ENCODE data around the gene ABCA1.
"Not testable (repeated sequence)": the region's sequence is repeated elsewhere in the genome, so short reads cannot be mapped to it uniquely, and the experiment has no call there.

ABCA1 gene

GRCh38 chr9:104855807-104856206, 72.1 kb downstream of the ABCA1 start:
- H2BK12ac ChIP-seq (ENCODE audit: low read length): no peak overlapping the region
- H4K12ac ChIP-seq (ENCODE audit: low read depth, low read length): no peak overlapping the region
- no peak overlapping the region for H3K27ac ChIP-seq (ENCODE audit: low read depth, low read length)
- no peaks in the 10 kb centered on the region for H3K36me3 ChIP-seq (ENCODE audit: control insufficient read depth in 1 of 2, insufficient read depth in 2 of 2, low read length in 2 of 2)
- DNase-seq: no peak
- H3K23ac ChIP-seq (ENCODE audit: low read length): no peak overlapping the region
- no peaks in the 10 kb centered on the region for H3K79me1 ChIP-seq (ENCODE audit: low read length)
- H3K27me3 ChIP-seq (ENCODE audit: insufficient read depth, low read length): no peaks in the 10 kb centered on the region
- no peak overlapping the region for H2BK120ac ChIP-seq (ENCODE audit: insufficient read depth, low read length, poor library complexity)
- no peak overlapping the region for H2BK5ac ChIP-seq (ENCODE audit: low read depth, low read length, poor library complexity)
- H4K91ac ChIP-seq (ENCODE audit: low read depth, low read length): no peak overlapping the region
- H3K18ac ChIP-seq (ENCODE audit: low read length): no peak overlapping the region
- H3K9ac ChIP-seq (ENCODE audit: low read length): no peak overlapping the region
- no peak overlapping the region for H2AK5ac ChIP-seq (ENCODE audit: low read length)
- no peak overlapping the region for H3K4ac ChIP-seq (ENCODE audit: low read depth, low read length)
- WGBS (ENCODE audit: extremely low coverage, insufficient coverage, insufficient read length): no CpG with 5 or more reads among the region's 3 CpGs
- no peaks in the 10 kb centered on the region for H3K9me3 ChIP-seq (ENCODE audit: insufficient read depth, low read depth, low read length)
- H3K4me1 ChIP-seq (ENCODE audit: control insufficient read depth in 1 of 2, insufficient read depth in 2 of 2, low read length in 2 of 2): no peaks in the 10 kb centered on the region
- no peak overlapping the region for H2AFZ ChIP-seq (ENCODE audit: insufficient read depth, low read length, poor library complexity)
- no peak overlapping the region for H3K4me2 ChIP-seq (ENCODE audit: low read length)
- no peaks in the 10 kb centered on the region for H3K79me2 ChIP-seq (ENCODE audit: control insufficient read depth, insufficient read depth, low read length, poor library complexity)
- H3K14ac ChIP-seq (ENCODE audit: low read length): no peak overlapping the region
- H3K4me3 ChIP-seq (ENCODE audit: low read depth, low read length): no peak overlapping the region
- H4K8ac ChIP-seq (ENCODE audit: low read depth, low read length): no peak overlapping the region

GRCh38 chr9:104855258-104855657, 72.7 kb downstream of the ABCA1 start:
- H3K27ac ChIP-seq (ENCODE audit: low read depth, low read length); H2AK5ac ChIP-seq (ENCODE audit: low read length); H3K27me3 ChIP-seq (ENCODE audit: insufficient read depth, low read length); H3K23ac ChIP-seq (ENCODE audit: low read length); H3K9ac ChIP-seq (ENCODE audit: low read length); H3K79me1 ChIP-seq (ENCODE audit: low read length); H3K18ac ChIP-seq (ENCODE audit: low read length); H2BK120ac ChIP-seq (ENCODE audit: insufficient read depth, low read length, poor library complexity); H3K36me3 ChIP-seq (ENCODE audit: control insufficient read depth in 1 of 2, insufficient read depth in 2 of 2, low read length in 2 of 2); H2BK12ac ChIP-seq (ENCODE audit: low read length); H4K91ac ChIP-seq (ENCODE audit: low read depth, low read length); DNase-seq; H4K12ac ChIP-seq (ENCODE audit: low read depth, low read length); H2BK5ac ChIP-seq (ENCODE audit: low read depth, low read length, poor library complexity); H4K8ac ChIP-seq (ENCODE audit: low read depth, low read length); H3K4me3 ChIP-seq (ENCODE audit: low read depth, low read length); H3K4me2 ChIP-seq (ENCODE audit: low read length); H3K4me1 ChIP-seq (ENCODE audit: control insufficient read depth in 1 of 2, insufficient read depth in 2 of 2, low read length in 2 of 2); H2AFZ ChIP-seq (ENCODE audit: insufficient read depth, low read length, poor library complexity); H3K14ac ChIP-seq (ENCODE audit: low read length); H3K79me2 ChIP-seq (ENCODE audit: control insufficient read depth, insufficient read depth, low read length, poor library complexity); H3K9me3 ChIP-seq (ENCODE audit: insufficient read depth, low read depth, low read length); H3K4ac ChIP-seq (ENCODE audit: low read depth, low read length): not testable (repeated sequence)
- no CpG with 5 or more reads among the region's 7 CpGs for WGBS (ENCODE audit: extremely low coverage, insufficient coverage, insufficient read length)

- no peaks in the 10 kb centered on the region for H3K36me3 ChIP-seq (ENCODE audit: control insufficient read depth in 1 of 2, insufficient read depth in 2 of 2, low read length in 2 of 2)
- H3K23ac ChIP-seq (ENCODE audit: low read length): no peak overlapping the region
- H2AFZ ChIP-seq (ENCODE audit: insufficient read depth, low read length, poor library complexity): no peak overlapping the region
- no peak overlapping the region for H3K4me3 ChIP-seq (ENCODE audit: low read depth, low read length)
- no peak overlapping the region for H4K8ac ChIP-seq (ENCODE audit: low read depth, low read length)
- no peak overlapping the region for H2AK5ac ChIP-seq (ENCODE audit: low read length)
- H3K9ac ChIP-seq (ENCODE audit: low read length): no peak overlapping the region
- H3K4me1 ChIP-seq (ENCODE audit: control insufficient read depth in 1 of 2, insufficient read depth in 2 of 2, low read length in 2 of 2): no peaks in the 10 kb centered on the region
- H2BK120ac ChIP-seq (ENCODE audit: insufficient read depth, low read length, poor library complexity): no peak overlapping the region
- no peak overlapping the region for H2BK12ac ChIP-seq (ENCODE audit: low read length)
- DNase-seq: no peak
- no peak overlapping the region for H2BK5ac ChIP-seq (ENCODE audit: low read depth, low read length, poor library complexity)
- H4K91ac ChIP-seq (ENCODE audit: low read depth, low read length): no peak overlapping the region
- H3K14ac ChIP-seq (ENCODE audit: low read length): no peak overlapping the region
- no peak overlapping the region for H3K4ac ChIP-seq (ENCODE audit: low read depth, low read length)
- no peaks in the 10 kb centered on the region for H3K79me1 ChIP-seq (ENCODE audit: low read length)
- H3K27ac ChIP-seq (ENCODE audit: low read depth, low read length): no peak overlapping the region
- no peaks in the 10 kb centered on the region for H3K9me3 ChIP-seq (ENCODE audit: insufficient read depth, low read depth, low read length)
- no peak overlapping the region for H3K4me2 ChIP-seq (ENCODE audit: low read length)
- no peak overlapping the region for H4K12ac ChIP-seq (ENCODE audit: low read depth, low read length)
- no CpG with 5 or more reads among the region's 1 CpG for WGBS (ENCODE audit: extremely low coverage, insufficient coverage, insufficient read length)
- H3K79me2 ChIP-seq (ENCODE audit: control insufficient read depth, insufficient read depth, low read length, poor library complexity): no peaks in the 10 kb centered on the region
- H3K18ac ChIP-seq (ENCODE audit: low read length): no peak overlapping the region
- H3K27me3 ChIP-seq (ENCODE audit: insufficient read depth, low read length): no peaks in the 10 kb centered on the region
Measured at GRCh38 chr9:104854613-104855012, 73.3 kb downstream of the ABCA1 start.

- H3K4me3 ChIP-seq (ENCODE audit: low read depth, low read length): no peak overlapping the region
- H3K27ac ChIP-seq (ENCODE audit: low read depth, low read length): no peak overlapping the region
- no peak overlapping the region for H4K91ac ChIP-seq (ENCODE audit: low read depth, low read length)
- H2BK120ac ChIP-seq (ENCODE audit: insufficient read depth, low read length, poor library complexity): no peak overlapping the region
- no peaks in the 10 kb centered on the region for H3K79me2 ChIP-seq (ENCODE audit: control insufficient read depth, insufficient read depth, low read length, poor library complexity)
- no peak overlapping the region for H2AFZ ChIP-seq (ENCODE audit: insufficient read depth, low read length, poor library complexity)
- no peaks in the 10 kb centered on the region for H3K36me3 ChIP-seq (ENCODE audit: control insufficient read depth in 1 of 2, insufficient read depth in 2 of 2, low read length in 2 of 2)
- no peak overlapping the region for H4K12ac ChIP-seq (ENCODE audit: low read depth, low read length)
- no peak overlapping the region for H3K9ac ChIP-seq (ENCODE audit: low read length)
- no peaks in the 10 kb centered on the region for H3K79me1 ChIP-seq (ENCODE audit: low read length)
- no peak overlapping the region for H3K4ac ChIP-seq (ENCODE audit: low read depth, low read length)
- H2BK5ac ChIP-seq (ENCODE audit: low read depth, low read length, poor library complexity): no peak overlapping the region
- H3K14ac ChIP-seq (ENCODE audit: low read length): no peak overlapping the region
- H2AK5ac ChIP-seq (ENCODE audit: low read length): no peak overlapping the region
- no peak overlapping the region for H3K18ac ChIP-seq (ENCODE audit: low read length)
- no peak for DNase-seq
- H3K9me3 ChIP-seq (ENCODE audit: insufficient read depth, low read depth, low read length): no peaks in the 10 kb centered on the region
- H3K23ac ChIP-seq (ENCODE audit: low read length): no peak overlapping the region
- H3K4me1 ChIP-seq (ENCODE audit: control insufficient read depth in 1 of 2, insufficient read depth in 2 of 2, low read length in 2 of 2): no peaks in the 10 kb centered on the region
- no peaks in the 10 kb centered on the region for H3K27me3 ChIP-seq (ENCODE audit: insufficient read depth, low read length)
- no peak overlapping the region for H3K4me2 ChIP-seq (ENCODE audit: low read length)
- no peak overlapping the region for H4K8ac ChIP-seq (ENCODE audit: low read depth, low read length)
- no peak overlapping the region for H2BK12ac ChIP-seq (ENCODE audit: low read length)
Measured at GRCh38 chr9:104853683-104854082, 74.3 kb downstream of the ABCA1 start.

Data from trophoblast cell (in vitro differentiated cells and primary cell).